SK-N-SH treated with all-trans-retinoic acid at 6 μM for 48 hours (cell line): ENCODE data around the gene MAGEC3.

Experiments
- ATAC-seq: fragments of 200-7000 bp; cut with Tn5 transposase; 3 replicates; pipeline ENCODE4 v1.9.1; 2020; ENCODE audit warnings: mild to moderate bottlenecking, moderate library complexity
- ARNTL ChIP-seq: fragments of 450-650 bp; formaldehyde crosslinking; IDR thresholded peaks from 2 replicates; pipeline ENCODE4 v1.5.0; 2020; ENCODE audit warnings: low read depth, mild to moderate bottlenecking, moderate library complexity, borderline replicate concordance
- BACH2 ChIP-seq: fragments of 250-450 bp; sonication (Bioruptor Pico); IDR thresholded peaks from 2 replicates; pipeline ENCODE4 v1.9.0; 2021; ENCODE audit warnings: mild to moderate bottlenecking, borderline replicate concordance
- CREB5 ChIP-seq: fragments of 250-450 bp; sonication (Bioruptor Pico); IDR thresholded peaks from 2 replicates; pipeline ENCODE4 v1.5.1; 2020; ENCODE audit warnings: low read depth, mild to moderate bottlenecking, moderate library complexity
- CSDC2 ChIP-seq: fragments of 250-450 bp; sonication (Bioruptor Pico); IDR thresholded peaks from 2 replicates; pipeline ENCODE4 v1.5.0; 2020; ENCODE audit warnings: mild to moderate bottlenecking, moderate library complexity
- CSRNP3 ChIP-seq: fragments of 250-450 bp; sonication (Bioruptor Pico); IDR thresholded peaks from 2 replicates; pipeline ENCODE4 v1.5.1; 2021; ENCODE audit warnings: mild to moderate bottlenecking, moderate library complexity
- ESRRG ChIP-seq: fragments of 250-450 bp; sonication (Bioruptor Pico); IDR thresholded peaks from 2 replicates; pipeline ENCODE4 v1.6.1; 2021; ENCODE audit warnings: mild to moderate bottlenecking
- GLIS3 ChIP-seq: fragments of 250-450 bp; sonication (Bioruptor Pico); IDR thresholded peaks from 2 replicates; pipeline ENCODE4 v1.5.0; 2020; ENCODE audit warnings: mild to moderate bottlenecking, moderate library complexity
- ISL1 ChIP-seq: fragments of 250-450 bp; sonication (Bioruptor Pico); IDR thresholded peaks from 2 replicates; pipeline ENCODE4 v2.1.2; 2022; ENCODE audit warnings: mild to moderate bottlenecking, moderate library complexity
- OSR1 ChIP-seq: fragments of 250-450 bp; sonication (Bioruptor Pico); IDR thresholded peaks from 2 replicates; pipeline ENCODE4 v1.8.0; 2022; ENCODE audit warnings: moderate library complexity, mild to moderate bottlenecking, inconsistent platforms
- PATZ1 ChIP-seq: fragments of 250-450 bp; sonication (Bioruptor Pico); IDR thresholded peaks from 2 replicates; pipeline ENCODE4 v1.8.0; 2020; ENCODE audit warnings: mild to moderate bottlenecking, moderate library complexity, borderline replicate concordance
- POU6F1 ChIP-seq: fragments of 250-450 bp; sonication (Bioruptor Pico); IDR thresholded peaks from 2 replicates; pipeline ENCODE4 v1.8.0; 2021; ENCODE audit warnings: low read depth, mild to moderate bottlenecking, moderate library complexity, borderline replicate concordance
- PPARA ChIP-seq: fragments of 250-450 bp; sonication (Bioruptor Pico); IDR thresholded peaks from 2 replicates; pipeline ENCODE4 v1.5.0; 2020; ENCODE audit warnings: mild to moderate bottlenecking, borderline replicate concordance
- RARB ChIP-seq: fragments of 250-450 bp; sonication (Bioruptor Pico); IDR thresholded peaks from 2 replicates; pipeline ENCODE4 v1.8.0; 2021; ENCODE audit warnings: mild to moderate bottlenecking, moderate library complexity
- SNAI2 ChIP-seq: fragments of 250-450 bp; sonication (Bioruptor Pico); IDR thresholded peaks from 2 replicates; pipeline ENCODE4 v1.5.0; 2020; ENCODE audit warnings: mild to moderate bottlenecking, moderate library complexity
- TCF4 ChIP-seq: fragments of 250-450 bp; sonication (Bioruptor Pico); IDR thresholded peaks from 2 replicates; pipeline ENCODE4 v1.8.0; 2021; ENCODE audit warnings: mild to moderate bottlenecking, moderate library complexity, borderline replicate concordance
- TOX ChIP-seq: fragments of 250-450 bp; sonication (Bioruptor Pico); IDR thresholded peaks from 2 replicates; pipeline ENCODE4 v1.8.0; 2021; ENCODE audit warnings: mild to moderate bottlenecking, moderate library complexity, borderline replicate concordance
- TSHZ2 ChIP-seq: fragments of 250-450 bp; sonication (Bioruptor Pico); IDR thresholded peaks from 2 replicates; pipeline ENCODE4 v1.5.0; 2020; ENCODE audit warnings: mild to moderate bottlenecking, moderate library complexity
- ZC3H10 ChIP-seq: fragments of 250-450 bp; sonication (Bioruptor Pico); IDR thresholded peaks from 2 replicates; pipeline ENCODE4 v1.5.1; 2021; ENCODE audit warnings: mild to moderate bottlenecking, moderate library complexity
- ZFP3 ChIP-seq: fragments of 250-450 bp; sonication (Bioruptor Pico); IDR thresholded peaks from 2 replicates; pipeline ENCODE4 v1.5.0; 2020; ENCODE audit warnings: mild to moderate bottlenecking, moderate library complexity
- ZFP30 ChIP-seq: fragments of 450-650 bp; formaldehyde crosslinking; IDR thresholded peaks from 2 replicates; pipeline ENCODE4 v1.5.0; 2022; ENCODE audit warnings: mild to moderate bottlenecking, moderate library complexity
- ZNF8 ChIP-seq: fragments of 450-650 bp; formaldehyde crosslinking; IDR thresholded peaks from 2 replicates; pipeline ENCODE4 v1.5.0; 2020; ENCODE audit warnings: mild to moderate bottlenecking, moderate library complexity

The MAGEC3 gene

GRCh38 chrX:141838016-141838415, at the start of gene MAGEC3:
MAGEC3 (plus strand) TSS chrX:141838316; CDS start chrX:141838316, 0 bp downstream.
- no peak for ATAC-seq
- no peak for TF ChIP-seq ZFP3 (CRISPR knock-in tag)
- no peak for TF ChIP-seq TOX (CRISPR knock-in tag)
- no peak for TF ChIP-seq POU6F1 (CRISPR knock-in tag)
- TF ChIP-seq ESRRG, result no peak
- TF ChIP-seq RARB (CRISPR knock-in tag), result no peak
- TF ChIP-seq PATZ1 (CRISPR knock-in tag), result no peak
- TF ChIP-seq OSR1 (CRISPR knock-in tag), result no peak
- TF ChIP-seq, all 23 proteins: peak for 0

- TF ChIP-seq POU6F1 (CRISPR knock-in tag), result no peak
- TF ChIP-seq BACH2 (CRISPR knock-in tag), result no peak
- no peak for TF ChIP-seq OSR1 (CRISPR knock-in tag)
- ATAC-seq, result no peak
Measured at GRCh38 chrX:141791856-141792255, 46.3 kb upstream of the MAGEC3 start.

GRCh38 chrX:141811438-141811837, 26.7 kb upstream of the MAGEC3 start:
- no peak for TF ChIP-seq OSR1 (CRISPR knock-in tag)
- TF ChIP-seq ZC3H10 (CRISPR knock-in tag), result no peak
- no peak for TF ChIP-seq GLIS3
- TF ChIP-seq CSDC2 (CRISPR knock-in tag), result no peak
- TF ChIP-seq PPARA, result no peak
- TF ChIP-seq CREB5 (CRISPR knock-in tag), result no peak
- TF ChIP-seq ZFP3 (CRISPR knock-in tag), result no peak
- TF ChIP-seq TCF4 (CRISPR knock-in tag), result no peak
- no peak for TF ChIP-seq SNAI2 (CRISPR knock-in tag)
- TF ChIP-seq BACH2 (CRISPR knock-in tag), result no peak
- TF ChIP-seq ZNF8 (CRISPR knock-in tag), result no peak
- TF ChIP-seq ZFP30 (CRISPR knock-in tag), result no peak
- no peak for TF ChIP-seq ESRRG
- no peak for TF ChIP-seq ISL1
- no peak for TF ChIP-seq TSHZ2 (CRISPR knock-in tag)
- TF ChIP-seq RARB (CRISPR knock-in tag), result no peak
- TF ChIP-seq ARNTL, result no peak
- TF ChIP-seq PATZ1 (CRISPR knock-in tag), result no peak
- no peak for TF ChIP-seq CSRNP3 (CRISPR knock-in tag)
- ATAC-seq, result no peak
